Measurements from ENCODE around the gene ZMIZ1. TPM values are rescaled to one million over a fixed set of nuclear protein-coding genes. Genes with fewer than 3 reads are reported as not detected.

Gene ZMIZ1
- polyA plus RNA-seq, 5 donors, result 53.2 to 82.1 (median 76.1) TPM

DNA sequence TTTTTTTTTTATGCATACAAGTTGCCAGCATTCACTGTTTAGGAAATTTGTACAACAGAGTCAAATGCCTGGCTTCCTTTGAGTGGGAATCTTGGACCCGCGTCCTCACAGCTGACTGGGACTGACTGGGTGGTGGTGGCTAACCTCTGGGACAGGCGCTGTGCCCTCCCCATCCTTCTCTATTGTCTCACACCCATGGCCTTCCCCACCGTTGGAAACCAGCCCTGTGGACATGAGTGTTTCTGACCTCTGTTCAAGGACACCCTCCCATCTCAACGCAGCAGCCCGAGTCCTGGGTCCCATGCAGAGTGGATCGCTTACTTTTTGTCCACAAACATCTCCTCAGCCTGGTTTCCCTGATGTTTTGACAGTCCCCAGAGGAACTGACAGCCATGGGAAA, 153.4 kb downstream of the ZMIZ1 start:
- no peak for DNase-seq

DNA sequence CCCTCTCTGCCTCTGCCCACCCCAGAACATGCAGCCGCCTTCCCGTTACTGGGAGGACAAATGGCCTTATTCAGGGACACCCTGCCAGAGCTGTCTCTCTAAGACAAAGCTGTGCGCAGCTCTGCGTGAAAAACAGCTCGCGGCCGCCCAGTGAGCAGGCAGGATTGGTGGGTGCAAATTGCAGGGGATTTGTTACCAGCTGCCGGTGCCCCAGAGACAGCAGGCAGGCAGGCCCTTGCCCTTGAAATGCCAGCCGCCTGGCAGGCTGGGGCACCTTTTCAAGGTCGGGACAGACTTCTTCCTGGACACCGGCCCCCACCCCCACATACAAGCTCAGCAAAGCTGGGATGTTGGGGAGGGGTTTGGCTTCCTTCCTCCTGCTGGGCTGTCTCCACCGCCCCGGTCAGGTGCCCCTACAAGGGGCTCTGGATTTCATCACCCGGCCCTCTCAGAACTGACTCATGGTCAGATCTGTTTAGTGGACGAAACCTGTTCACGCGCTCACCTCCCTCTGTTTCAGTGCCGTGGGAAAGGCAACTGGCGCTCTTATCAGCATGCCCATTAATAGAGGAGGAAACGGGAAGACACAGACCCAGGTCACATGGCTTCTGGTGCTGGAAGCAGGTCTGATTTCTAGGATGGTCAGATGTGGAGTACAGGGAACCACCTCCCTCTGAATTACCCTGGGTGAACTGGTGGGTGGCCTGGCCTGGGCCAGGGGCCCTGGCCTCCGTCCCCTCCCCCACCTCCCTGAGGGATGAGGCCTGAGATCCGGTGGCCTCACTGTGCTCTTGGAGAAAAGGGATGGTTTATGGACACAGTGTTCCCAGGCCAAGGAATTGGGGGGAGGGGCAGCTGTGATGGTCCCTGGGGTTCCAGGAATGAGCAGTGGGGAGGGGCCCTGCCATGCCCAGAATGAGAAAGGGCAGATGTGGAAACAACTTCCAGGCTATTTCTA, 154.6 kb downstream of the ZMIZ1 start:
- no peak for DNase-seq

DNA sequence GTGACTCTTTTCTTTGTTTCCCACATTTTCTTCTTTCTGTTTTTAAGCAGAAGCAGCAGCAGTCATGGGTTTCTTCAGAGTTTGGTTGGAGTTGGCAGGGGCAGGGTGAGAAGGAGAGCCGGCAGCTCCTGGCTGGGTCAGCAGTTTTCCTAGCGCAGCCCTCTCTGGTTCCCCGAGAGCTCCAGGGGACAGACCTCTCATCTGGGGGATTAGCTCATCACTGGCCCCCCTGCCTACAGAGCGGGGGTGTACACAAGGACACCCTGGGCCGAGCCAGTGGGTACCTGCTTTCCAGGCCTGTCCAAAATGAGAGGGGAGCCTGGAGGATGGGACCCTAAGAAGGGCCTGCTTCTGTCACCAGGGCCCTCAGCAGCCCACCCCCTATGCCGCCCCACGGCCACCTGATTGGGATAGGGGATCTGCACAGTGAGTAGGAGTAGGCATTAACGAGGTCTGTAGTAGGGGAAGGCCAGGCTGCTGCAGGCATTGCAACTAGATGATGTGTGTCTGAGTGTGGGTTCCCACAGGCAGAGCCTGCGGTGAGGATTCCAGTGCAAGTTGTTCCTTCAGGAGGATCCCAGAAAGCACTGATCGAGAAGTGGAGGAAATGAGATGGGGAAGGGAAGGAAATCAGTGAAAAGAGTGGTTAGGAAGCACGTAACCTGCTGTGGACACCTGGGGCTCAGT, 155.6 kb downstream of the ZMIZ1 start:
- no peak for DNase-seq

- DNase-seq, result no peak
Observed at GRCh38 chr10:79224992-79225391, 156.2 kb downstream of the ZMIZ1 start.

- no peak for DNase-seq
Observed at GRCh38 chr10:79226391-79227245, 157.9 kb downstream of the ZMIZ1 start.

GRCh38 chr10:79229071-79229541, 160.3 kb downstream of the ZMIZ1 start:
- no peak for DNase-seq

DNA sequence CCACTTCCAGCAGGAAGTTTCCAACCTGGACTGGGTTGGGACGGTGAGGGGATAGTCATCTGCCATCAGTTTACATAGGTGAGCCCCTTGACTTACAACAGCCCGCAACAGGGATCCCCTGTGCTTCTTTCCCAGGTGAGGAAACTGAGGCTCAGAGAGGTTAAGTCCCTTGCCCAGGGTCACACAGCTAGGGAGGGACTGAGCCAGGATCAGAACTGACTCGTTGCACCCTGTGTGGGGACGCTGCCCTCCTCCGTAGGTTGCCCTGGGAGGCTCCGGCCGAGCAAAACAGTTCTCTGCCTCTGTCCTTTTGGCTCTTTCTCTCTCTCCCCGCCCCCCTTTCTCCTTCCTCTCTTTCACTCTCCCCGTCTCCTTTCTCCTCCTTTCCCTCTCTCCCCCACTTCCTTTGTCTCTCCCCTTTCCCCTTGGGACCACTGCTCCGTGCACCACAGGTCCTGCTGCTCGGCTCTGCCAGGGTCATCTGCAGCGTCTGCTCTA, 161.1 kb downstream of the ZMIZ1 start:
- DNase-seq, result no peak

DNA sequence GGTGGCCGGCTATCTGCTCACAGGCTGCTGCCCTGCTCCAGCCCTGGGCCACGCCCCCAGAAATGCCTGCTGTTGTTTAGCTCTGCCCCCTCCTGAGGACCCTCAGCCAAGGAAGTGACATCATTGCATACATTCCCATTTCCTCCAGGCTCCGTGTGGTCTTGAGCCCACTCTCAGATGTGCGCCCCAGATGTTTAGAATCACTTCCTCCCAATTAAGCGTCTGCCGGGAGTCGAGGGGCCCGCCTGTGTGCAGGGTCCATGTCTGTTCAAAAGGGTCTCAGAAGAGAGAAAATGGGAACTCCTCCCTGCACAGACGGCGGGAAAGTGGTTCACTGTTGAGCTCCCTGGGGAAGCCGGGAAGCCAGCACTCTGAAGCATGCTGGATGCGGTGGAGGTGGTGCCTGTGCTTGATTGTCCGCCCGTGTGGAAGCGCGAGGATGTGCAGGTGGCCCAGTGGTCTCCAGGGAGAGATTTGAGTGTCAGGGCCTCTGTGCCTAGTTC, 161.6 kb downstream of the ZMIZ1 start:
- peak; percentile 88 to 91 for DNase-seq

GRCh38 chr10:79230850-79231249, 162.1 kb downstream of the ZMIZ1 start:
- no peak for DNase-seq

DNA sequence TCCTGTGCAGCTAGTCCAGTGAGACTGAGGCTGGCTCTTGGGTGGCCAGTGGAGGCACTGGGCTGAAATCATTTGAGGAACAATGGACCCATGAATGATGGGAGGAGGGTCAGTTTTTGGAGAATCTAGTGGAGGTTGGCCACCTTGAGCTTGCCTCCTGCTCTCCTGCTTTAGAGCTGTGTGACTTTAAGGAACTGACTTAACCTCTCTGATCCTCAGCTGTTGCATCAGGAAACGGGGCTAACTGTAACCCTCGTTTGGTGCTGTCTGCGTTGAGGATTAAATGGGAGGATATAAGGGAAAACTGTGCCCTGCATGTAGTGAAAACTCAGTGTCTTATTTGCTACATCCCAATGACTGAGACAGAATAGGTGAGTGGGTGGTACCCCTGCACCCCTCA, 163.1 kb downstream of the ZMIZ1 start:
- DNase-seq, result no peak

DNA sequence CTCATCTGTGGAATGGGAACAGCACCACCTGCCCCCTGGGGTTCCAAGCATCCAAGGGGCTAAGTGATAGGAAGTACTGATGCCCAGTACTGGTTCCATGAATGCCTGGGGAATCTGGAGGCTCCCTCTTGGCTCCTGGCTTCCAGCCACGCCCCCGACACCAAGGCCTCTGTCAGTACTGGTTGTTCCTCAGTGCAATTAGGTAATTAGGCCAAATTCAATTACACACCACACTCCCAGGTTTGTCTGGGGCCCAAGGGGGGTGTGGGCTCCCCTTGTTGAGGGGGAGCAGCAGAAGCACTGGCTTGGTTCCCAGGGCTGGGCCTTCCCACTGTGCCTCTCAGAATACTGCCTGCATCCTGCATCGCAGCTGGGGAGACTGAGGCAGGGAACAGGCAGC, 164.1 kb downstream of the ZMIZ1 start:
- no peak for DNase-seq

DNA sequence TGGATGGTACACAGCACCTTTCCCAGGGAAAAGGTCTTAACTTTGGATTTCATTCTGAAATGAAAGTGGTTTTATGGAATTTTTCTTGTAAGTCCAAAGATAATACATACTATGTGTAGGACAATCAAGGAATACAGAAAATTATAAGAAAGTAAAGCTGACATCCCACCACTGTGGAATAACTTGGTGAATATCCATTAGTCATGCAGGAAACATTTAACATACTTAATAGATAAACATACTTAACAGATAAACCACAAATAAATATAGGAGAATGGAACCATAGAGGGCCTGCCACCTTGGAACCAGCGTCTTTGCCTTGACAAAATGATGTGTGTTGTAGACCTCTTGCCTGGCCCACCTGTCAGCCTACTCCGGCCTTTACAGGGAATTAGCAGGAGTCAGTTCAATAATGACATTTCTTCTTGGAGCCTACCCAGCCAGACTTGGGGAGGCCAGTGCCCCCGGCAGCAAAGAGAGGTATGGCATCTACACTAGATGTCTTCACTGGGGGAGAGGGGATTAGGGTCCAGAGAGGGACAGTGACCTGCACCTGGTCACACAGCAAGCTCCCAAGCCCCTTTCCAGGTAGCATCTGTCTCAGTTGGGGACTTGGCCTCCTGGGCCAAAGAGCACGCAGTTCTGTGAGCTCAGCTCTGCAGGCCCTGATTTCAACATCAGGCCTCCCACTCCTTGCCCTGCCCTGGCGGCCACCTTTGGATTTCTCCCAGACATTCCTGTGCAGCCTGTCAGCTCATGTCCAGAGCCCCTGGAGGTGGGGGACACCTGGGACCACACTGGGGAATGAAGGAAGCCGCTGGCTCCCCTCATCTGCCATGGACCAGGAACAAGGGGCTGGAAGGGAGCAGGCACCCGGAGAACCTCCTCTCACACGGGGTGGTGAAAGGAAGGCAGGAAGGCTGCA, 165.9 kb downstream of the ZMIZ1 start:
- DNase-seq, result no peak

- no peak for DNase-seq
Observed at GRCh38 chr10:79235765-79236432, 167.1 kb downstream of the ZMIZ1 start.

DNA sequence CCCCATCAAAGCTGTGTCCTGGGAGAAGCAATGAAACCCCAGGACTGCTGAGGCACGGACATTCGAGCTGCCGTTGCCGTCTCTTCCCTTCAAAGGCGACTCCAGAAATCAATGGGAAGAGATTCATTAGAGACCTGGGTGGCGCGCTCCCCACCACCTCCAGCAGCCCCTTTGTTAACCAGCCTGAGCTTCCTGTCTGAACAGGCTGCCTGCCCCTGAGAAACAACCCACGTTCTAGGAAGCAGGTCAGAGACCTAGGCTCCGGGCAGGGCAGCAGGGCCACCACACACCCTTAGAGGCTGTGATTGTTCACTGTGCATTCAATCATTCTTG, 167.6 kb downstream of the ZMIZ1 start:
- DNase-seq, result no peak

- no peak for DNase-seq
Observed at GRCh38 chr10:79237454-79238157, 168.8 kb downstream of the ZMIZ1 start.

- DNase-seq, result no peak
Observed at GRCh38 chr10:79238158-79238520, 169.4 kb downstream of the ZMIZ1 start.

GRCh38 chr10:79238606-79239005, 169.8 kb downstream of the ZMIZ1 start:
- DNase-seq, result no peak

DNA sequence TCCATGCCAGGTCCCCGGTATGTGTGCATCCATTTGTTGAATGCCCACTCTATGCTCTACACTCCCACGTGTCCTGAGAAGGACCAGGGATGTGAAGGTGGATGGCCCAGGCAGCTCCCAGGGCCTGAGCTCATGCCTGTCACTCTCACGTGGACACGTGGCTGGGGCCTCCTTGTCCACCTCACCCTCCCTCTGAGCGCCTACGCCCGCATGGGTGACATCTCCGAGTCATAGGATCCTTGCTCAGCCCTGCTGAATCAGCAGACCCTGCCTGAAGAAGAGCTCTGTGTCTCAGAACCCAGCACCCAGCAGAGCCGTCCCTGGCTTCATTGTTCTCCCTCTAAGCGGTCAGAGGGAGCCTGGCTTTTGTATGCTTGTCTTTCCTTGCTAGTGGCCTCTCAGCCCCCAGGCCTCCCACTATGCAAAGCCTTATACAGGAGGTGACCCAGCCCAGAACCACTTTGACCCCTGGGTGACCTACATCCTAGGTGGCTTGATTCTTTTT, 170.6 kb downstream of the ZMIZ1 start:
- no peak for DNase-seq

DNA sequence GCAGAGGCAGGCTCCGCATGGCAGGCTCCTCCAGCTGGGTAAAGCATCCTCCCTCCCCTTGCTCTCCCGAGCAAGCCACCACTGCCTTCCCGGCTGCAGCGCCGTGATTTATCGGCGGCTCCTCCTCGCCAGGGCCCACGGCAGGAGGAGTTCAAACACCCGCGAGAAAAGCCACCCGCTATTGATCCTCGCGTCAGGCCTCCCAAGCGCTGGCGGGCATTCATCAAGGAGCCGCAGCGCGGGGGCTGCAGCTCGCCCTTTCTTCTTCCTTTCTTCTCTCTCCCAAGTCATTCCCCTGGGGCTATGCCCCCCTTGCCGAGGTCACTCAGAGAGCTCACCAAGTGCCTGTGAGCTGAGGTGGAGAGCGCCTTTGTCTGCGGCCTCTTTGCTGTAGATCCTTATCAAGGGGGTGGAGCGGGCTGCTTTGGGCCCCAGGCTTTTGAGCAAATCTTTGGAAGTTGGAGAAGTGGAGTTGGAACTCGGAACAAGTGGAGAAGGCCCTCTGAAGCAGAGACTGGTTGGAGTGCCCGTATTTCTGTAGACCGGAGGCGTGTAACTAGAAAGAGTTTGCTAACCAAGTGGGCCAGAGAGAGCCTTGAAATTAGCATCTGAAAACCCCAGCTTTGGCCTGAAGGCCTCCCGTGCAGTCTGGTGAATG, 171.3 kb downstream of the ZMIZ1 start:
- DNase-seq, result peak; percentile 61 to 68

All from right lung (tissue), 5 donors.